ENCODE data around the gene RPL41.

Gene RPL41

DNA sequence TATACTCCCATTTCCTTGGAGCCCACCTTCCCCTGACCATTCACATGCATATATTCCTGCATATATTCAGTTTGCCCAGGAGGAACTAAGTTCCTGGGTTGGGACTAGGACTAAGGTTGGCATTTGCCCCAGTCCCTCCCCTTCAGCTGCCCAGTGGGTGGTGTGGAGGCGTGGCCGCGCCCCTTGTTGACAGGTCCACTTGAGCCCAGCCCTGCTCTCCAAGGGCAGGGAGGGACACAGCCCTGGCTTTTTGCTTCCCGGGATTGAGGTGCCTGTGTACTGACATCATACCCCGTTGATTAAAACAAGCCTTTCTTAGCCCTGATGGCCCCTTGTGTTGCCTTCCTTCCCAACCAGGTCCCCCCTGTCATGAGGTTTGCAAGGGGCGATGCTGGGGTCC is 29.2 kb upstream of the RPL41 start:
- TF ChIP-seq, protein P1, sequence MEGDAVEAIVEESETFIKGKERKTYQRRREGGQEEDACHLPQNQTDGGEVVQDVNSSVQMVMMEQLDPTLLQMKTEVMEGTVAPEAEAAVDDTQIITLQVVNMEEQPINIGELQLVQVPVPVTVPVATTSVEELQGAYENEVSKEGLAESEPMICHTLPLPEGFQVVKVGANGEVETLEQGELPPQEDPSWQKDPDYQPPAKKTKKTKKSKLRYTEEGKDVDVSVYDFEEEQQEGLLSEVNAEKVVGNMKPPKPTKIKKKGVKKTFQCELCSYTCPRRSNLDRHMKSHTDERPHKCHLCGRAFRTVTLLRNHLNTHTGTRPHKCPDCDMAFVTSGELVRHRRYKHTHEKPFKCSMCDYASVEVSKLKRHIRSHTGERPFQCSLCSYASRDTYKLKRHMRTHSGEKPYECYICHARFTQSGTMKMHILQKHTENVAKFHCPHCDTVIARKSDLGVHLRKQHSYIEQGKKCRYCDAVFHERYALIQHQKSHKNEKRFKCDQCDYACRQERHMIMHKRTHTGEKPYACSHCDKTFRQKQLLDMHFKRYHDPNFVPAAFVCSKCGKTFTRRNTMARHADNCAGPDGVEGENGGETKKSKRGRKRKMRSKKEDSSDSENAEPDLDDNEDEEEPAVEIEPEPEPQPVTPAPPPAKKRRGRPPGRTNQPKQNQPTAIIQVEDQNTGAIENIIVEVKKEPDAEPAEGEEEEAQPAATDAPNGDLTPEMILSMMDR (IDR thresholded peaks at IDR 0.05), result no peak
- Histone ChIP-seq H3K4me3 (ENCODE audit: low read depth in 1 of 2, low read length in 1 of 2) (no peak overlapping the region), H3K27ac (no peak overlapping the region), H3K4me1 (ENCODE audit: control insufficient read depth in 1 of 2, insufficient read depth in 1 of 2, low read depth in 1 of 2, low read length in 1 of 2) (no peaks in the 10 kb centered on the region), H3K27me3 (peaks cover 26% of the 10 kb centered on the region), H3K36me3 (no peaks in the 10 kb centered on the region), H3K9me3 (no peaks in the 10 kb centered on the region)

DNA sequence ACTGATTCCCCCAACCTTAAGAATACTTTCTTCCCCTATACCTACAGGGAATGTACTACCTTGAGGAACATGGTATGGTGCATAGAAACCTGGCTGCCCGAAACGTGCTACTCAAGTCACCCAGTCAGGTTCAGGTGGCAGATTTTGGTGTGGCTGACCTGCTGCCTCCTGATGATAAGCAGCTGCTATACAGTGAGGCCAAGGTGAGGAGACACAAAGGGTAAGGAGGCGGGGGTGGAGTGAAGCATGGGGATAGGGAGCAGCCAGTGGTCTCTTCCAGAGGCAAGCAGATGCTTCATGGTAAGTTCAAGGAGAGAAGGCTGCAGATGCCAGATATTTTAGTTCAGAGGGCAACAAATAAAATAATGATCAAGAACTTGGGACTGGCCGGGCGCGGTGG is 18.7 kb upstream of the RPL41 start:
- H3K27me3 ChIP-seq, result peaks cover 38% of the 10 kb centered on the region

DNA sequence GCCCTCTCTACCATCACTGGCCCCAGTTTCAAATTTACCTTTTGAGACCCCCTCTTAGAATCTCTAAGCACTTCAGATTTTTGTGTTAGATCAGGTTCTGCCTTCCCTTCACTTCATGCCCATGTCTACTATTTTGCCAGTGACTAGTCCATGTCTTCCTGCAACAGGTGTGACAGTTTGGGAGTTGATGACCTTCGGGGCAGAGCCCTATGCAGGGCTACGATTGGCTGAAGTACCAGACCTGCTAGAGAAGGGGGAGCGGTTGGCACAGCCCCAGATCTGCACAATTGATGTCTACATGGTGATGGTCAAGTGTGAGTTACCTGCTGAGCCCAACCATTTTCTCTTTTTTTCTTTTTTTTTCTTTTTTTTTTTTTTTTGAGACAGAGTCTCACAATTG is 17.8 kb upstream of the RPL41 start:
- Histone ChIP-seq H3K4me3 (ENCODE audit: low read depth in 1 of 2, low read length in 1 of 2) (no peak overlapping the region), H3K27ac (no peak overlapping the region), H3K4me1 (ENCODE audit: control insufficient read depth in 1 of 2, insufficient read depth in 1 of 2, low read depth in 1 of 2, low read length in 1 of 2) (peaks cover 2 to 4% of the 10 kb centered on the region in 2 experiments), H3K9me3 (no peaks in the 10 kb centered on the region), H3K36me3 (no peaks in the 10 kb centered on the region), H3K27me3 (peaks cover 29% of the 10 kb centered on the region)
- TF ChIP-seq, protein P1 (IDR thresholded peaks at IDR 0.05), result no peak

More for the DNA sequence above, 18.7 kb upstream of the RPL41 start:
- H3K9me3 ChIP-seq, result no peaks in the 10 kb centered on the region
- H3K4me3 ChIP-seq (ENCODE audit: low read depth in 1 of 2, low read length in 1 of 2), result no peak overlapping the region
- TF ChIP-seq, protein P1 (IDR thresholded peaks at IDR 0.05), result no peak
- no peaks in the 10 kb centered on the region for H3K36me3 ChIP-seq
- no peak overlapping the region for H3K27ac ChIP-seq
- no peaks in the 10 kb centered on the region for H3K4me1 ChIP-seq (ENCODE audit: control insufficient read depth in 1 of 2, insufficient read depth in 1 of 2, low read depth in 1 of 2, low read length in 1 of 2)

DNA sequence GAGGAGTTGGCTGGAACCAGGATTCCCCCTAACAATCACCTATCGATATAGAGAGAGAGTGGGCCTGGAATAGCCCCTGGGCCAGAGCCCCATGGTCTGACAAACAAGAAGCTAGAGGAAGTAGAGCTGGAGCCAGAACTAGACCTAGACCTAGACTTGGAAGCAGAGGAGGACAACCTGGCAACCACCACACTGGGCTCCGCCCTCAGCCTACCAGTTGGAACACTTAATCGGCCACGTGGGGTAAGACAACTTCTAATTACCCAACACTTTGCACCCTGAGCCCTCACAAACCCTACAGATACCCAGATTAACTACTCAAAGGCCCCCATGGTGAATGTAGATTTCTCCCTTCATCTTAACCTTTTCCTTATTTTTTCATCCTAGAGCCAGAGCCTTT is 16.6 kb upstream of the RPL41 start:
- peaks cover 29% of the 10 kb centered on the region for H3K27me3 ChIP-seq
- H3K4me1 ChIP-seq (ENCODE audit: control insufficient read depth in 1 of 2, insufficient read depth in 1 of 2, low read depth in 1 of 2, low read length in 1 of 2), result peaks cover 6 to 8% of the 10 kb centered on the region in 2 experiments
- no peaks in the 10 kb centered on the region for H3K36me3 ChIP-seq
- H3K9me3 ChIP-seq, result no peaks in the 10 kb centered on the region
- H3K27ac ChIP-seq, result no peak overlapping the region
- TF ChIP-seq, protein P1 (IDR thresholded peaks at IDR 0.05), result no peak
- H3K4me3 ChIP-seq (ENCODE audit: low read depth in 1 of 2, low read length in 1 of 2), result no peak overlapping the region

DNA sequence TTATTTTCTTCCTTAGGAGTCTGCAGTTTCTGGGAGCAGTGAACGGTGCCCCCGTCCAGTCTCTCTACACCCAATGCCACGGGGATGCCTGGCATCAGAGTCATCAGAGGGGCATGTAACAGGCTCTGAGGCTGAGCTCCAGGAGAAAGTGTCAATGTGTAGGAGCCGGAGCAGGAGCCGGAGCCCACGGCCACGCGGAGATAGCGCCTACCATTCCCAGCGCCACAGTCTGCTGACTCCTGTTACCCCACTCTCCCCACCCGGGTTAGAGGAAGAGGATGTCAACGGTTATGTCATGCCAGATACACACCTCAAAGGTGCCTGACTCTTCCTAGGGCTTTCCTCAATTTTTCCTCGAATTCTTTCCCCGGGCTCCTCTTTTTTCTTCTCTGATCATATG is 15.4 kb upstream of the RPL41 start:
- TF ChIP-seq, protein P1 (IDR thresholded peaks at IDR 0.05), result no peak
- Histone ChIP-seq H3K27me3 (peaks cover 19% of the 10 kb centered on the region), H3K4me1 (ENCODE audit: control insufficient read depth in 1 of 2, insufficient read depth in 1 of 2, low read depth in 1 of 2, low read length in 1 of 2) (peaks cover 16 to 21% of the 10 kb centered on the region in 2 experiments), H3K27ac (no peak overlapping the region), H3K9me3 (no peaks in the 10 kb centered on the region), H3K36me3 (no peaks in the 10 kb centered on the region), H3K4me3 (ENCODE audit: low read depth in 1 of 2, low read length in 1 of 2) (no peak overlapping the region)

DNA sequence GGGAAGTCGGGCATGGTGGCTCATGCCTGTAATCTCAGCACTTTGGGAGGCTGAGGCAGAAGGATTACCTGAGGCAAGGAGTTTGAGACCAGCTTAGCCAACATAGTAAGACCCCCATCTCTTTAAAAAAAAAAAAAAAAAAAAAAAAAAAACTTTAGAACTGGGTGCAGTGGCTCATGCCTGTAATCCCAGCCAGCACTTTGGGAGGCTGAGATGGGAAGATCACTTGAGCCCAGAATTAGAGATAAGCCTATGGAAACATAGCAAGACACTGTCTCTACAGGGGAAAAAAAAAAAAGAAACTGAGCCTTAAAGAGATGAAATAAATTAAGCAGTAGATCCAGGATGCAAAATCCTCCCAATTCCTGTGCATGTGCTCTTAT is 13.8 kb upstream of the RPL41 start:
- Histone ChIP-seq H3K9me3 (no peaks in the 10 kb centered on the region), H3K27ac (no peak overlapping the region), H3K4me1 (ENCODE audit: control insufficient read depth in 1 of 2, insufficient read depth in 1 of 2, low read depth in 1 of 2, low read length in 1 of 2) (peaks cover 16 to 21% of the 10 kb centered on the region in 2 experiments), H3K27me3 (peaks cover 3% of the 10 kb centered on the region), H3K36me3 (peaks cover 3% of the 10 kb centered on the region), H3K4me3 (ENCODE audit: low read depth in 1 of 2, low read length in 1 of 2) (no peak overlapping the region)
- TF ChIP-seq, protein P1 (IDR thresholded peaks at IDR 0.05), result no peak

All from neutrophil (primary cell).